ENCODE data around the gene AUH. TPM values are rescaled to one million over a fixed set of nuclear protein-coding genes. Genes with fewer than 3 reads are reported as not detected.

AUH gene
- total and polyA plus RNA-seq, 2 donors (not counting 1 experiment from before 2014, with no cell fraction given), result 11.3 to 55.5 TPM

GRCh38 chr9:91192381-91193086, 169.2 kb downstream of the AUH start:
- TF ChIP-seq, protein P1, sequence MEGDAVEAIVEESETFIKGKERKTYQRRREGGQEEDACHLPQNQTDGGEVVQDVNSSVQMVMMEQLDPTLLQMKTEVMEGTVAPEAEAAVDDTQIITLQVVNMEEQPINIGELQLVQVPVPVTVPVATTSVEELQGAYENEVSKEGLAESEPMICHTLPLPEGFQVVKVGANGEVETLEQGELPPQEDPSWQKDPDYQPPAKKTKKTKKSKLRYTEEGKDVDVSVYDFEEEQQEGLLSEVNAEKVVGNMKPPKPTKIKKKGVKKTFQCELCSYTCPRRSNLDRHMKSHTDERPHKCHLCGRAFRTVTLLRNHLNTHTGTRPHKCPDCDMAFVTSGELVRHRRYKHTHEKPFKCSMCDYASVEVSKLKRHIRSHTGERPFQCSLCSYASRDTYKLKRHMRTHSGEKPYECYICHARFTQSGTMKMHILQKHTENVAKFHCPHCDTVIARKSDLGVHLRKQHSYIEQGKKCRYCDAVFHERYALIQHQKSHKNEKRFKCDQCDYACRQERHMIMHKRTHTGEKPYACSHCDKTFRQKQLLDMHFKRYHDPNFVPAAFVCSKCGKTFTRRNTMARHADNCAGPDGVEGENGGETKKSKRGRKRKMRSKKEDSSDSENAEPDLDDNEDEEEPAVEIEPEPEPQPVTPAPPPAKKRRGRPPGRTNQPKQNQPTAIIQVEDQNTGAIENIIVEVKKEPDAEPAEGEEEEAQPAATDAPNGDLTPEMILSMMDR (conservative IDR thresholded peaks at IDR 0.05 in 1 of 2, IDR thresholded peaks at IDR 0.05 in 1 of 2; ENCODE audit: low read depth in 1 of 2, low read length in 2 of 2), result no peak
- no peak for TF ChIP-seq EZH2 (IDR thresholded peaks at IDR 0.05; ENCODE audit: low read length, missing control alignments)
- no peaks in the 10 kb centered on the region for H4K20me1 ChIP-seq (ENCODE audit: control insufficient read depth, extremely low read depth, insufficient read depth, low read length)
- H3K79me2 ChIP-seq (ENCODE audit: control insufficient read depth, insufficient read depth, low read length), result no peaks in the 10 kb centered on the region
- peaks cover 30% of the 10 kb centered on the region for H3K4me1 ChIP-seq (ENCODE audit: control insufficient read depth, extremely low read depth, insufficient read depth, low read length)
- H3K27ac ChIP-seq (ENCODE audit: insufficient read depth, low read length), result peak overlapping the region; percentile 99
- peak overlapping the region; percentile 35 for H3K9ac ChIP-seq (ENCODE audit: insufficient read depth, low read length)
- no peak overlapping the region for H2AFZ ChIP-seq (ENCODE audit: low read length)
- peak; percentile 36 to 69 for DNase-seq (ENCODE audit: low read depth in 2 of 2)
- peak overlapping the region in 1 of 4 experiments; percentile 33 for H3K4me3 ChIP-seq (replicated peaks in 1 of 4; ENCODE audit: control extremely low read depth in 1 of 4, insufficient read depth in 1 of 4, low read depth in 3 of 4, low read length in 4 of 4)
- H3K36me3 ChIP-seq (ENCODE audit: control insufficient read depth, insufficient read depth, low read length), result no peaks in the 10 kb centered on the region
- no peaks in the 10 kb centered on the region for H3K27me3 ChIP-seq (ENCODE audit: control insufficient read depth, insufficient read depth, low read length)
- H3K9me3 ChIP-seq (ENCODE audit: control insufficient read depth, insufficient read depth, low read depth, low read length), result no peaks in the 10 kb centered on the region
- peak overlapping the region; percentile 17 for H3K4me2 ChIP-seq (ENCODE audit: extremely low read depth, insufficient read depth, low read length)

GRCh38 chr9:91191411-91192380, 170.0 kb downstream of the AUH start:
- H3K4me1 ChIP-seq (ENCODE audit: control insufficient read depth, extremely low read depth, insufficient read depth, low read length), result peaks cover 31% of the 10 kb centered on the region
- H4K20me1 ChIP-seq (ENCODE audit: control insufficient read depth, extremely low read depth, insufficient read depth, low read length), result no peaks in the 10 kb centered on the region
- no peaks in the 10 kb centered on the region for H3K79me2 ChIP-seq (ENCODE audit: control insufficient read depth, insufficient read depth, low read length)
- no peak overlapping the region for H2AFZ ChIP-seq (ENCODE audit: low read length)
- TF ChIP-seq, protein P1 (conservative IDR thresholded peaks at IDR 0.05 in 1 of 2, IDR thresholded peaks at IDR 0.05 in 1 of 2; ENCODE audit: low read depth in 1 of 2, low read length in 2 of 2), result no peak
- no peak for TF ChIP-seq EZH2 (IDR thresholded peaks at IDR 0.05; ENCODE audit: low read length, missing control alignments)
- no peaks in the 10 kb centered on the region for H3K36me3 ChIP-seq (ENCODE audit: control insufficient read depth, insufficient read depth, low read length)
- H3K27me3 ChIP-seq (ENCODE audit: control insufficient read depth, insufficient read depth, low read length), result no peaks in the 10 kb centered on the region
- no peak overlapping the region for H3K4me3 ChIP-seq (replicated peaks in 1 of 4; ENCODE audit: control extremely low read depth in 1 of 4, insufficient read depth in 1 of 4, low read depth in 3 of 4, low read length in 4 of 4)
- H3K27ac ChIP-seq (ENCODE audit: insufficient read depth, low read length), result peak overlapping the region; percentile 99
- no peak overlapping the region for H3K4me2 ChIP-seq (ENCODE audit: extremely low read depth, insufficient read depth, low read length)
- no peaks in the 10 kb centered on the region for H3K9me3 ChIP-seq (ENCODE audit: control insufficient read depth, insufficient read depth, low read depth, low read length)
- peak overlapping the region; percentile 35 for H3K9ac ChIP-seq (ENCODE audit: insufficient read depth, low read length)
- no peak for DNase-seq (ENCODE audit: low read depth in 2 of 2)

- H3K9me3 ChIP-seq (ENCODE audit: control insufficient read depth, insufficient read depth, low read depth, low read length), result no peaks in the 10 kb centered on the region
- no peaks in the 10 kb centered on the region for H3K27me3 ChIP-seq (ENCODE audit: control insufficient read depth, insufficient read depth, low read length)
- no peak overlapping the region for H3K27ac ChIP-seq (ENCODE audit: insufficient read depth, low read length)
- no peak overlapping the region for H3K4me2 ChIP-seq (ENCODE audit: extremely low read depth, insufficient read depth, low read length)
- peaks cover 25% of the 10 kb centered on the region for H3K4me1 ChIP-seq (ENCODE audit: control insufficient read depth, extremely low read depth, insufficient read depth, low read length)
- H4K20me1 ChIP-seq (ENCODE audit: control insufficient read depth, extremely low read depth, insufficient read depth, low read length), result no peaks in the 10 kb centered on the region
- H3K9ac ChIP-seq (ENCODE audit: insufficient read depth, low read length), result no peak overlapping the region
- H3K79me2 ChIP-seq (ENCODE audit: control insufficient read depth, insufficient read depth, low read length), result no peaks in the 10 kb centered on the region
- DNase-seq (ENCODE audit: low read depth in 2 of 2), result no peak
- H2AFZ ChIP-seq (ENCODE audit: low read length), result no peak overlapping the region
- no peak overlapping the region for H3K4me3 ChIP-seq (replicated peaks in 1 of 4; ENCODE audit: control extremely low read depth in 1 of 4, insufficient read depth in 1 of 4, low read depth in 3 of 4, low read length in 4 of 4)
- H3K36me3 ChIP-seq (ENCODE audit: control insufficient read depth, insufficient read depth, low read length), result no peaks in the 10 kb centered on the region
- TF ChIP-seq, protein P1 (conservative IDR thresholded peaks at IDR 0.05 in 1 of 2, IDR thresholded peaks at IDR 0.05 in 1 of 2; ENCODE audit: low read depth in 1 of 2, low read length in 2 of 2), result no peak
- no peak for TF ChIP-seq EZH2 (IDR thresholded peaks at IDR 0.05; ENCODE audit: low read length, missing control alignments)
These were observed 171.7 kb downstream of the AUH start for GRCh38 chr9:91190062-91190461.

All from fibroblast of lung (primary cell).